CD4-positive, alpha-beta T cell treated with Interleukin-6 at 100 ng/mL for 8 hours (primary cell): ENCODE data around the gene TOR2A.

Experiments used
- DNase-seq: peaks from one replicate; pipeline ENCODE4 v3.0.0-alpha.2; 2020; ENCODE audit warnings: mixed read lengths, low spot score

The TOR2A gene

GRCh38 chr9:127742435-127743088, 7.5 kb upstream of the TOR2A start:
- no peak for DNase-seq

- DNase-seq: no peak
Observed at GRCh38 chr9:127741831-127742434, 6.8 kb upstream of the TOR2A start.

GRCh38 chr9:127739614-127740330, 4.7 kb upstream of the TOR2A start:
- no peak for DNase-seq

- DNase-seq: no peak
Observed at GRCh38 chr9:127738666-127739065, 3.6 kb upstream of the TOR2A start.

GRCh38 chr9:127735530-127736185, 564 bp upstream of the TOR2A start:
- DNase-seq: no peak

GRCh38 chr9:127734247-127734746, 797 bp downstream of the TOR2A start:
- DNase-seq: no peak

- no peak for DNase-seq
Observed at GRCh38 chr9:127733614-127734013, 1.5 kb downstream of the TOR2A start.

- no peak for DNase-seq
Observed at GRCh38 chr9:127732444-127732843, 2.6 kb downstream of the TOR2A start.

- no peak for DNase-seq
Observed at GRCh38 chr9:127731938-127732337, 3.2 kb downstream of the TOR2A start.

GRCh38 chr9:127730799-127731410, 4.2 kb downstream of the TOR2A start:
- no peak for DNase-seq

- no peak for DNase-seq
Observed at GRCh38 chr9:127730262-127730661, 4.8 kb downstream of the TOR2A start.

GRCh38 chr9:127729522-127730256, 5.4 kb downstream of the TOR2A start:
- DNase-seq: no peak

- DNase-seq: no peak
Observed at GRCh38 chr9:127728808-127729207, 6.3 kb downstream of the TOR2A start.

GRCh38 chr9:127726871-127727270, 8.2 kb downstream of the TOR2A start:
- no peak for DNase-seq

- DNase-seq: no peak
Observed at GRCh38 chr9:127724012-127724411, 11.1 kb downstream of the TOR2A start.

- no peak for DNase-seq
Observed at GRCh38 chr9:127723444-127723843, 11.7 kb downstream of the TOR2A start.

- DNase-seq: no peak
Observed at GRCh38 chr9:127723013-127723412, 12.1 kb downstream of the TOR2A start.

GRCh38 chr9:127722055-127722745, 12.9 kb downstream of the TOR2A start:
- no peak for DNase-seq

- DNase-seq: no peak
Observed at GRCh38 chr9:127721391-127721821, 13.7 kb downstream of the TOR2A start.

- DNase-seq: no peak
Observed at GRCh38 chr9:127720865-127721227, 14.2 kb downstream of the TOR2A start.
